LNCaP clone FGC (cell line): ENCODE results near the gene BCL11B.

Source experiments
- DNase-seq: peaks from one replicate; pipeline ENCODE4 v3.0.0-alpha.2; 2011; ENCODE audit warnings: low read depth
- H3K4me3 ChIP-seq: 2 replicates; pipeline ENCODE4 v1.5.1; 2011; ENCODE audit warnings: mild to moderate bottlenecking, low read depth, low read length, control low read depth
- CTCF ChIP-seq: IDR thresholded peaks from 2 replicates; pipeline ENCODE4 v1.5.1; 2012; ENCODE audit warnings: mild to moderate bottlenecking; ENCODE audit not compliant: control insufficient read depth, insufficient read depth; ENCODE audit errors: extremely low read depth

The BCL11B gene

DNA sequence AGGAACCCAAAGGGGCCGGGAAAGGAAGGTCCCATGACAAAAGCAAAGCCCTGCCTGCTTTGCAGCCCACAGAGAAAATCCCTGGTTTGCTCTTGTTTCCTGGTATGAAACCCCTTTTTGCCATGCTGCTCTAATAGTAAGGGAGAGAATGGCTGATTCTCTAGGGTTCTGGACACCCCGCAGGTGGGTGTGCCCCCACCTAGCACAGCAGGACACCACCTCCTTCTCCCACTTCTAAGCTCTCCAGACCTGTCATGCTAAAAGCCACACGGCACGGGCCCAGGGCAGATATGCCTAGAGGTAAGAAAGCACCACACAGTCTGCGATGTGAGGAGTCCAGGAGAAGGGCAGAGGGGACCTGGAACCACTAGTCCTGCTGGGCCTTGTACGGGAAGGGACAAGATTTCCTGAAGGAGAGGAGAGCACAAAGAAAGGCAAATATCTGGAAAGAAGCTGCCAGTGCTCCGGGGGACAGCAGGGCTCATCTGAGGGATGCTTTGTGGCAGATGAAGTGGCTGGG, 113.3 kb downstream of the BCL11B start:
- TF ChIP-seq CTCF: no peak
- no peak overlapping the region for H3K4me3 ChIP-seq
- no peak for DNase-seq

DNA sequence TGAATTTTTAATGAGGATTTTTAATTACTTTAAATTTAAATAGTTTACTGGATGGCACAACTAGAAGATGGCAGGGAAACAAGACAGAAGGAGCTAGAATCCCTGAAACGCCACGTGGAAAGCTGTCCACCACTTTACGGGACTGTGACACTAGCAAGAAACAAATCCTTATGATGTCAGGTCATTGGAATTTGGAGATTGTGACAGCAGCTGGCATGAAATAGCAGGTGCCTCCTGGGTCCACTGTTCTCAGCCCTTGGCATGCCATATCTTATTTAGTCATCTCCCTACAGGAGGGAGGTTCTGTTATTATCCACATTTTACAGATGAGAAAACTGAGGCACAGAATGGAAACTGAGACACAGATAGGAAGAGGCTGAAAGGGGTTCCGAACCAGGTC, 113.8 kb downstream of the BCL11B start:
- DNase-seq: peak; percentile 13
- H3K4me3 ChIP-seq: no peak overlapping the region
- TF ChIP-seq CTCF: no peak

DNA sequence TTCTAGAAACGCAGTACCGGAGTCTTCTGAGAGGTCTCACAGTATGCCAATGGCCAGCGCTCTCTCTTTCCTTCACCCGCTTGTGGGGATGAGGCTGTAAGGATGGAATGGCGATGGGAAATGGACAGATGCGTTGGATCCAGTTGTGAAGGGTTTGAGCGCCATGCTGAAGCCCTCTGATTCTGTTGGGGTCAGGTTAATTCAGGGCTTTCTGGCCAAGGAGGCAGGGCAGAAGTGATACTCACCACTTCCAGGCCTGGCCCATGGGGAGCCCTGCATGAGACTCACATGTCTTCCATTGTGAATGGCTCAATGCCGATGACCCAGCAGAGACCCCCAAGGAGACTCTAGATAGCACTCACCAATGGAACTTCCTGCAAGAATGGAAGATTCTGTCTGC, 114.3 kb downstream of the BCL11B start:
- TF ChIP-seq CTCF: no peak
- H3K4me3 ChIP-seq: no peak overlapping the region
- DNase-seq: no peak

GRCh38 chr14:99157246-99157645, 114.8 kb downstream of the BCL11B start:
- no peak for TF ChIP-seq CTCF
- no peak overlapping the region for H3K4me3 ChIP-seq
- DNase-seq: no peak

DNA sequence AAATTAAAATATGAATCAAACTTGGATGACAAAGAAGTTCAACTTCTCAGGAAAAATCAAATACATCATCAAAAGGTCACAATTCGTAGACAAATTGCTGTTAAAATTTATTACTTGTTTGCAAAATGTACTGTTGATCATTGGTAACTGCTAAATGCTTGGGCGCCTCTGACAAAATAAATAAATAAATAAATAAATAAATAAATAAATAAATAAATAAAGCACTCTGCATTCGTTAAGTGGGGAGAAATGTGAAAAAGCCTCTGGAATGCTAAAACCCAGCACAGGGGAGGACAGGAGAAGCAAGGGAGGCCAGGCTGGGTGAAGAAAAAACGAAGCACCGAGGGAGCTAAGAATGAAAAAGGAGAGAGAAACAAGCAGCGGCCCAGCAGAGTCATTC, 115.2 kb downstream of the BCL11B start:
- no peak for TF ChIP-seq CTCF
- H3K4me3 ChIP-seq: no peak overlapping the region
- no peak for DNase-seq

- DNase-seq: no peak
- H3K4me3 ChIP-seq: no peak overlapping the region
- no peak for TF ChIP-seq CTCF
Observed at GRCh38 chr14:99156090-99156425, 115.9 kb downstream of the BCL11B start.

DNA sequence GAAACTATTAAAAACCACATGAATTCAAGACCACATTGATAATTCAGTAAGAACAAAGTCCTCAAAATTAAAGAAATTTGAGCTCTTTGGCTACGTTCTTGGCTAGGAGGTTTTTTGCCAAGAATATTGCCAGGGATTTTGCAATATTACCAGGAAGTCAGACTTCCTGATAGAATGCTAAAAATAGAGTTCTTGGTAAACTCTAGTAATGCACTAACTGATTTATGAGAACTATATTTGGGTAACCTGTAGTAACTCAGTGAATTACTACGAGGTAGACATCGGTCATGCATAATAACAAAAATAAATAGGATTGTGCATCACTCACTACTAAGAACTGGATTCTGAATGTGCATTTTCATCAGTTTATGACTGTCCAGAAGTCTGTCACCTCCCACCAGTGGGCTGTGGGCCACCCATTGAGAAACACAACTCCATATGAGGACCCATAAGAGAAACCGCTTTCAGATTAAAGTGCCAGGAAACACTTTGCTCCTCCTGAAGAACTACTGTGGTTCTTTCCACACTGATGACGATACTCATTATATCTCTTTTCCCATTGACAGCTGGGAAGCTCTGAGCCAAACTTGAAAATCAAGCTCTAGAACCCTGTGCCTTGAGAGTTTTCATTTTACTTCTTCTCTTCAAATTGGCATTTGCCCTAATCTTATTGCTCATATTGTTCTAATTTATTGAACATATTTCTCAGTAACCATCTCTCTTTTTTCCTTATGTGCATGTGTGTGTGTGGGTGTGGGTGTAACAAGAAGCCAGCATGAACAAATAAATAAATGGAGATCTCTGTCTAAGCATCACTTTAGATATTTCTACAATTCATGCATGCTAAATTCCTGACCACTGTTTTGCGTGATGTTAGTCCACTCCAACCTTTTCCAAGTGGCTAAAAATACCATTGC, 116.6 kb downstream of the BCL11B start:
- no peak overlapping the region for H3K4me3 ChIP-seq
- no peak for DNase-seq
- no peak for TF ChIP-seq CTCF
